ENCODE data around the gene BSPRY.

The BSPRY gene

GRCh38 chr9:113349445-113350094 is at the start of gene BSPRY:
TSS of gene BSPRY (plus strand) at chr9:113349541. CDS start at chr9:113349580, 39 bp downstream.
- peak; percentile 33 for DNase-seq

- DNase-seq = no peak
These were observed 49.5 kb upstream of the BSPRY start for GRCh38 chr9:113299800-113300292.

- no peak for DNase-seq
These were observed 47.8 kb upstream of the BSPRY start for GRCh38 chr9:113301548-113301947.

GRCh38 chr9:113302792-113303418 is 46.4 kb upstream of the BSPRY start, which contains the start of gene RNF183:
TSS of gene RNF183 (minus strand) at chr9:113303376. CDS start at chr9:113298184, 5,192 bp downstream.
- no peak for DNase-seq

- DNase-seq = no peak
These were observed 42.8 kb upstream of the BSPRY start for GRCh38 chr9:113306566-113306965.

- DNase-seq = no peak
These were observed 41.9 kb upstream of the BSPRY start for GRCh38 chr9:113307396-113307975.

GRCh38 chr9:113309204-113309813 is 40.0 kb upstream of the BSPRY start:
- peak; percentile 50 for DNase-seq

GRCh38 chr9:113310538-113310937 is 38.8 kb upstream of the BSPRY start:
- no peak for DNase-seq

GRCh38 chr9:113311961-113312360 is 37.4 kb upstream of the BSPRY start:
- DNase-seq = no peak

- DNase-seq = no peak
These were observed 36.1 kb upstream of the BSPRY start for GRCh38 chr9:113313261-113313660.

GRCh38 chr9:113315231-113315630 is 34.1 kb upstream of the BSPRY start:
- DNase-seq = no peak

GRCh38 chr9:113316030-113316429 is 33.3 kb upstream of the BSPRY start:
- DNase-seq = no peak

GRCh38 chr9:113317777-113318176 is 31.6 kb upstream of the BSPRY start:
- no peak for DNase-seq

GRCh38 chr9:113319054-113319453 is 30.3 kb upstream of the BSPRY start:
- no peak for DNase-seq

GRCh38 chr9:113320051-113320450 is 29.3 kb upstream of the BSPRY start:
- no peak for DNase-seq

- no peak for DNase-seq
These were observed 26.7 kb upstream of the BSPRY start for GRCh38 chr9:113322671-113323070.

- DNase-seq = no peak
These were observed 23.1 kb upstream of the BSPRY start for GRCh38 chr9:113326230-113326629.

GRCh38 chr9:113328045-113328782 is 21.1 kb upstream of the BSPRY start:
- DNase-seq = no peak

GRCh38 chr9:113331780-113332179 is 17.6 kb upstream of the BSPRY start:
- DNase-seq = no peak

- no peak for DNase-seq
These were observed 11.6 kb upstream of the BSPRY start for GRCh38 chr9:113337714-113338113.

- DNase-seq = peak; percentile 79
These were observed 9.2 kb upstream of the BSPRY start, which contains the start of gene WDR31 for GRCh38 chr9:113340011-113340699. TSS of gene WDR31 (minus strand) at chr9:113340275. CDS start at chr9:113332022, 8,253 bp downstream.
